ENCODE results near the gene KCNH5. TPM values are rescaled to one million over a fixed set of nuclear protein-coding genes. Genes with fewer than 3 reads are reported as not detected.

The KCNH5 gene
- total and polyA plus RNA-seq, 2 donors (not counting 1 experiment from before 2014, with no cell fraction given), result 0.03 to 0.83 TPM

- peak overlapping the region in 1 of 4 experiments; percentile 5 for H3K4me3 ChIP-seq (replicated peaks in 1 of 4; ENCODE audit: control extremely low read depth in 1 of 4, insufficient read depth in 1 of 4, low read depth in 3 of 4, low read length in 4 of 4)
Observed at GRCh38 chr14:62662811-62663455, 382.3 kb downstream of the KCNH5 start.

GRCh38 chr14:62661818-62662217, 383.4 kb downstream of the KCNH5 start:
- DNase-seq (ENCODE audit: low read depth in 2 of 2), result peak in 1 of 2 donors; percentile 32
- TF ChIP-seq CTCF (conservative IDR thresholded peaks at IDR 0.05 in 1 of 2, IDR thresholded peaks at IDR 0.05 in 1 of 2; ENCODE audit: low read depth in 1 of 2, low read length in 2 of 2) (no peak), EZH2 (IDR thresholded peaks at IDR 0.05; ENCODE audit: low read length, missing control alignments) (no peak)
- H3K4me1 ChIP-seq (ENCODE audit: control insufficient read depth, extremely low read depth, insufficient read depth, low read length), result no peaks in the 10 kb centered on the region

More at GRCh38 chr14:62662811-62663455, 382.3 kb downstream of the KCNH5 start:
- DNase-seq (ENCODE audit: low read depth in 2 of 2), result peak; percentile 34 to 49
- no peak overlapping the region for H2AFZ ChIP-seq (ENCODE audit: low read length)
- H3K4me2 ChIP-seq (ENCODE audit: extremely low read depth, insufficient read depth, low read length), result no peak overlapping the region
- H3K4me1 ChIP-seq (ENCODE audit: control insufficient read depth, extremely low read depth, insufficient read depth, low read length), result no peaks in the 10 kb centered on the region
- no peak for TF ChIP-seq CTCF (conservative IDR thresholded peaks at IDR 0.05 in 1 of 2, IDR thresholded peaks at IDR 0.05 in 1 of 2; ENCODE audit: low read depth in 1 of 2, low read length in 2 of 2)
- no peaks in the 10 kb centered on the region for H4K20me1 ChIP-seq (ENCODE audit: control insufficient read depth, extremely low read depth, insufficient read depth, low read length)
- no peak overlapping the region for H3K9ac ChIP-seq (ENCODE audit: insufficient read depth, low read length)
- no peaks in the 10 kb centered on the region for H3K79me2 ChIP-seq (ENCODE audit: control insufficient read depth, insufficient read depth, low read length)
- no peaks in the 10 kb centered on the region for H3K36me3 ChIP-seq (ENCODE audit: control insufficient read depth, insufficient read depth, low read length)
- no peaks in the 10 kb centered on the region for H3K9me3 ChIP-seq (ENCODE audit: control insufficient read depth, insufficient read depth, low read depth, low read length)
- no peak overlapping the region for H3K27ac ChIP-seq (ENCODE audit: insufficient read depth, low read length)
- no peaks in the 10 kb centered on the region for H3K27me3 ChIP-seq (ENCODE audit: control insufficient read depth, insufficient read depth, low read length)

GRCh38 chr14:62658631-62659030, 386.6 kb downstream of the KCNH5 start:
- H3K4me2 ChIP-seq (ENCODE audit: extremely low read depth, insufficient read depth, low read length), result no peak overlapping the region
- H3K9me3 ChIP-seq (ENCODE audit: control insufficient read depth, insufficient read depth, low read depth, low read length), result no peaks in the 10 kb centered on the region
- H2AFZ ChIP-seq (ENCODE audit: low read length), result no peak overlapping the region
- H3K4me1 ChIP-seq (ENCODE audit: control insufficient read depth, extremely low read depth, insufficient read depth, low read length), result no peaks in the 10 kb centered on the region
- no peaks in the 10 kb centered on the region for H3K36me3 ChIP-seq (ENCODE audit: control insufficient read depth, insufficient read depth, low read length)
- TF ChIP-seq EZH2 (IDR thresholded peaks at IDR 0.05; ENCODE audit: low read length, missing control alignments) (no peak), CTCF (conservative IDR thresholded peaks at IDR 0.05 in 1 of 2, IDR thresholded peaks at IDR 0.05 in 1 of 2; ENCODE audit: low read depth in 1 of 2, low read length in 2 of 2) (no peak)
- no peaks in the 10 kb centered on the region for H3K79me2 ChIP-seq (ENCODE audit: control insufficient read depth, insufficient read depth, low read length)
- DNase-seq (ENCODE audit: low read depth in 2 of 2), result no peak
- no peaks in the 10 kb centered on the region for H3K27me3 ChIP-seq (ENCODE audit: control insufficient read depth, insufficient read depth, low read length)
- H3K27ac ChIP-seq (ENCODE audit: insufficient read depth, low read length), result no peak overlapping the region
- H4K20me1 ChIP-seq (ENCODE audit: control insufficient read depth, extremely low read depth, insufficient read depth, low read length), result no peaks in the 10 kb centered on the region
- H3K4me3 ChIP-seq (replicated peaks in 1 of 4; ENCODE audit: control extremely low read depth in 1 of 4, insufficient read depth in 1 of 4, low read depth in 3 of 4, low read length in 4 of 4), result no peak overlapping the region
- no peak overlapping the region for H3K9ac ChIP-seq (ENCODE audit: insufficient read depth, low read length)

More at GRCh38 chr14:62661818-62662217, 383.4 kb downstream of the KCNH5 start:
- Histone ChIP-seq H3K9ac (ENCODE audit: insufficient read depth, low read length) (no peak overlapping the region), H2AFZ (ENCODE audit: low read length) (no peak overlapping the region), H4K20me1 (ENCODE audit: control insufficient read depth, extremely low read depth, insufficient read depth, low read length) (no peaks in the 10 kb centered on the region), H3K36me3 (ENCODE audit: control insufficient read depth, insufficient read depth, low read length) (no peaks in the 10 kb centered on the region), H3K9me3 (ENCODE audit: control insufficient read depth, insufficient read depth, low read depth, low read length) (no peaks in the 10 kb centered on the region), H3K79me2 (ENCODE audit: control insufficient read depth, insufficient read depth, low read length) (no peaks in the 10 kb centered on the region), H3K4me2 (ENCODE audit: extremely low read depth, insufficient read depth, low read length) (no peak overlapping the region), H3K27me3 (ENCODE audit: control insufficient read depth, insufficient read depth, low read length) (no peaks in the 10 kb centered on the region), H3K4me3 (replicated peaks in 1 of 4; ENCODE audit: control extremely low read depth in 1 of 4, insufficient read depth in 1 of 4, low read depth in 3 of 4, low read length in 4 of 4) (no peak overlapping the region), H3K27ac (ENCODE audit: insufficient read depth, low read length) (no peak overlapping the region)

Measured in fibroblast of lung (primary cell).